ENCODE measurements around the gene CENPS. TPM values are rescaled to one million over a fixed set of nuclear protein-coding genes. Genes with fewer than 3 reads are reported as not detected.

The CENPS gene
- total RNA-seq, 2 donors from 2014 or later = 1.9 to 3.4 TPM

- H3K27me3 ChIP-seq = no peaks in the 10 kb centered on the region
- no peak overlapping the region for H3K4me3 ChIP-seq
- peaks cover 18% of the 10 kb centered on the region for H3K36me3 ChIP-seq
- H3K27ac ChIP-seq = no peak overlapping the region
- H3K9me3 ChIP-seq = no peaks in the 10 kb centered on the region
- no peak for TF ChIP-seq CTCF (IDR thresholded peaks at IDR 0.05)
- no peaks in the 10 kb centered on the region for H3K4me1 ChIP-seq
- DNase-seq (ENCODE audit: low spot score) = no peak
Observed at GRCh38 chr1:10457875-10458274, 27.6 kb downstream of the CENPS start.

GRCh38 chr1:10459184-10459583 is 29.0 kb downstream of the CENPS start:
- H3K36me3 ChIP-seq = peaks cover 31% of the 10 kb centered on the region
- no peak for TF ChIP-seq CTCF (IDR thresholded peaks at IDR 0.05)
- H3K4me1 ChIP-seq = no peaks in the 10 kb centered on the region
- no peak for DNase-seq (ENCODE audit: low spot score)
- no peak overlapping the region for H3K4me3 ChIP-seq
- H3K9me3 ChIP-seq = no peaks in the 10 kb centered on the region
- no peaks in the 10 kb centered on the region for H3K27me3 ChIP-seq
- no peak overlapping the region for H3K27ac ChIP-seq

GRCh38 chr1:10467078-10467477 is 36.8 kb downstream of the CENPS start:
- H3K27me3 ChIP-seq = no peaks in the 10 kb centered on the region
- no peak overlapping the region for H3K4me3 ChIP-seq
- peaks cover 68% of the 10 kb centered on the region for H3K36me3 ChIP-seq
- peaks cover 0 to 10% of the 10 kb centered on the region in 2 donors for H3K4me1 ChIP-seq
- DNase-seq (ENCODE audit: low spot score) = no peak
- H3K27ac ChIP-seq = no peak overlapping the region
- H3K9me3 ChIP-seq = no peaks in the 10 kb centered on the region
- no peak for TF ChIP-seq CTCF (IDR thresholded peaks at IDR 0.05)

GRCh38 chr1:10470043-10470442 is 39.8 kb downstream of the CENPS start:
- Histone ChIP-seq H3K36me3 (peaks cover 41% of the 10 kb centered on the region), H3K4me3 (no peak overlapping the region), H3K27ac (no peak overlapping the region), H3K9me3 (no peaks in the 10 kb centered on the region), H3K27me3 (no peaks in the 10 kb centered on the region), H3K4me1 (peaks cover 0 to 15% of the 10 kb centered on the region in 2 donors)
- DNase-seq (ENCODE audit: low spot score) = no peak
- no peak for TF ChIP-seq CTCF (IDR thresholded peaks at IDR 0.05)

GRCh38 chr1:10471411-10472219 is 41.4 kb downstream of the CENPS start:
- no peaks in the 10 kb centered on the region for H3K9me3 ChIP-seq
- no peaks in the 10 kb centered on the region for H3K27me3 ChIP-seq
- peak overlapping the region; percentile 69 to 83 for H3K4me3 ChIP-seq
- H3K27ac ChIP-seq = peak overlapping the region; percentile 64 to 76
- peaks cover 0 to 29% of the 10 kb centered on the region in 2 donors for H3K4me1 ChIP-seq
- peaks cover 26% of the 10 kb centered on the region for H3K36me3 ChIP-seq
- TF ChIP-seq CTCF (IDR thresholded peaks at IDR 0.05) = no peak
- DNase-seq (ENCODE audit: low spot score) = no peak

Measured in right atrium auricular region (tissue), 2 donors.